D721Med (cell line): ENCODE results near the gene WIPI1.

Source experiments
- DNase-seq: peaks from one replicate; pipeline ENCODE4 v3.0.0; 2011; ENCODE audit warnings: low spot score; ENCODE audit not compliant: insufficient read length
- FAIRE-seq: peaks from 2 replicates; lab custom pipeline; 2011; peaks lifted over from hg19 to GRCh38; lab: Jason Lieb, UNC
- CTCF ChIP-seq: IDR thresholded peaks from 2 replicates; pipeline ENCODE4 v1.5.1; 2012; ENCODE audit warnings: mild to moderate bottlenecking, control low read depth; ENCODE audit not compliant: insufficient read depth; ENCODE audit errors: missing control alignments

The WIPI1 gene

GRCh38 chr17:68391561-68392268, 65.6 kb downstream of the WIPI1 start:
- no peak for TF ChIP-seq CTCF
- no peak for FAIRE-seq

GRCh38 chr17:68390888-68391545, 66.3 kb downstream of the WIPI1 start:
- FAIRE-seq (no peak), DNase-seq (no peak)
- no peak for TF ChIP-seq CTCF

More at GRCh38 chr17:68391561-68392268, 65.6 kb downstream of the WIPI1 start:
- no peak for DNase-seq

GRCh38 chr17:68389041-68389440, 68.3 kb downstream of the WIPI1 start:
- DNase-seq: no peak
- TF ChIP-seq CTCF: no peak
- no peak for FAIRE-seq

- no peak for TF ChIP-seq CTCF
- no peak for DNase-seq
- FAIRE-seq: no peak
These were observed 69.7 kb downstream of the WIPI1 start for GRCh38 chr17:68387435-68388218.

- no peak for TF ChIP-seq CTCF
- no peak for DNase-seq
- FAIRE-seq: no peak
These were observed 71.6 kb downstream of the WIPI1 start for GRCh38 chr17:68385490-68386215.

- no peak for FAIRE-seq
- DNase-seq: no peak
- no peak for TF ChIP-seq CTCF
These were observed 72.4 kb downstream of the WIPI1 start for GRCh38 chr17:68384941-68385340.
